ENCODE results near the gene MAGEA4.

MAGEA4 gene

DNA sequence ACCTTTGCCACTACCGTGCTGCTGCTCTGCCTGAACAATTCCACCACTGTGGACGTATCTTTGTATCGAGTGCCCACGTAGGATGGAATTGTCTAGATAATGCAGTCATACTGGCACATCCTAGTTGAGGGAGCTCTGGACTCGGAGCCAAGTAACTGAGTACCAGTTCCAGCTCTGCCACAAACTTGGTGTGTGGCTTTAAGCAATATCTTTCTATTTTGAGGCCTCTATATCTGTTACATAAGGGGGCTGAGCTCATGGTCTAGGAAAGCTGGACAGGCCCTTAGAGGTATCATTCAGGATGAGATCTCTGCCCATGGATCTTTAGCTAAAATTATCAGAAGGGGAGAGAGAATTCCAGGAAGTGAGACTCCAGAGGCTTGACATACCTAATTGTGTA lies 49.3 kb downstream of the MAGEA4 start:
- 100% methylated on average over 3 of the region's 5 CpGs for WGBS
- no peak overlapping the region for H3K14ac ChIP-seq (ENCODE audit: low read length in 2 of 2)

DNA sequence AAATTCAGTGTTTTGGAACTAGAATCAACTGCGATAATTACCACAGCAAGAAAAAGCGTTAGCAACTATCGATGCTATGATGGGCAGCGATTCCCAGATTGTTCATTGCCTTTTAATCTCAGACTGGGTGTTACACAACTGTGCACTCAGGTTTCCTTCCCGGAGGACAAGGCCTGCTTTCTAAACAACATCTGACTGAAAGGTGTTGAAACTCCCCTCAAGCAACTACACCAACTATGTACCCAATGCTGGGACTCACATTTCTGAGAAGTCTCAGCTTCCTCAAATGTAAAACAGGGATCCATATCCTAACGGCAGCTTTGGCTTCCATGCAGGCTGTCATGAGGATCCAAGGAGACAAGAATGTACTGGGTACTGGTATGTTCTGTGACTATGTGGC lies 53.5 kb downstream of the MAGEA4 start:
- no peak overlapping the region for H2BK12ac ChIP-seq (ENCODE audit: low read length in 2 of 2)
- no peaks in the 10 kb centered on the region for H3K27me3 ChIP-seq (ENCODE audit: control insufficient read depth in 1 of 2, insufficient read depth in 1 of 2, low read length in 2 of 2)
- peaks cover 14 to 38% of the 10 kb centered on the region in 2 experiments for H3K36me3 ChIP-seq (ENCODE audit: control insufficient read depth in 1 of 2, insufficient read depth in 2 of 2, low read depth in 1 of 2, low read length in 2 of 2)
- H2AK5ac ChIP-seq (ENCODE audit: low read length, severe bottlenecking): no peak overlapping the region
- no peak overlapping the region for H2BK5ac ChIP-seq (ENCODE audit: low read depth, low read length, poor library complexity, severe bottlenecking)
- no peak overlapping the region for H2BK15ac ChIP-seq (ENCODE audit: low read depth, poor library complexity, severe bottlenecking)
- H3K27ac ChIP-seq (ENCODE audit: low read length, poor library complexity, severe bottlenecking): no peak overlapping the region
- no peak overlapping the region for H3K14ac ChIP-seq (ENCODE audit: low read length in 2 of 2)
- no peak overlapping the region for H4K91ac ChIP-seq (ENCODE audit: low read length)
- H3K4me2 ChIP-seq (ENCODE audit: low read length, poor library complexity, severe bottlenecking): no peak overlapping the region
- no peak overlapping the region for H2AFZ ChIP-seq (ENCODE audit: low read depth, low read length)
- H3K4me1 ChIP-seq (ENCODE audit: control insufficient read depth, insufficient read depth, low read depth, low read length): peaks cover 3% of the 10 kb centered on the region
- no peak overlapping the region for H4K8ac ChIP-seq (ENCODE audit: low read length)
- H3K4me3 ChIP-seq (ENCODE audit: insufficient read depth in 1 of 2, low read depth in 1 of 2, low read length in 2 of 2): no peak overlapping the region
- H3K9ac ChIP-seq (ENCODE audit: low read length): no peak overlapping the region
- no peak overlapping the region for H3K4ac ChIP-seq (ENCODE audit: low read depth in 1 of 2, low read length in 2 of 2)
- peaks cover 20% of the 10 kb centered on the region for H3K9me3 ChIP-seq (ENCODE audit: control insufficient read depth, low read length)
- no peak overlapping the region for H3K18ac ChIP-seq (ENCODE audit: low read depth in 1 of 2, low read length in 2 of 2)
- H3K79me1 ChIP-seq (replicated peaks; ENCODE audit: low read length, poor library complexity, severe bottlenecking): peaks cover 1% of the 10 kb centered on the region
- no peak for DNase-seq
- H2BK120ac ChIP-seq (ENCODE audit: low read depth, low read length): no peak overlapping the region
- WGBS: 93% methylated on average over 5 of the region's 6 CpGs
- no peak overlapping the region for H3K23ac ChIP-seq (ENCODE audit: low read length in 2 of 2)

More for the DNA sequence above, 49.3 kb downstream of the MAGEA4 start:
- no peak overlapping the region for H3K23ac ChIP-seq (ENCODE audit: low read length in 2 of 2)
- H3K9me3 ChIP-seq (ENCODE audit: control insufficient read depth, low read length): peaks cover 8% of the 10 kb centered on the region
- H3K4ac ChIP-seq (ENCODE audit: low read depth in 1 of 2, low read length in 2 of 2): no peak overlapping the region
- H2BK12ac ChIP-seq (ENCODE audit: low read length in 2 of 2): no peak overlapping the region
- no peak for DNase-seq
- H3K79me1 ChIP-seq (replicated peaks; ENCODE audit: low read length, poor library complexity, severe bottlenecking): no peaks in the 10 kb centered on the region
- H3K36me3 ChIP-seq (ENCODE audit: control insufficient read depth in 1 of 2, insufficient read depth in 2 of 2, low read depth in 1 of 2, low read length in 2 of 2): peaks cover 12 to 48% of the 10 kb centered on the region in 2 experiments
- H3K27ac ChIP-seq (ENCODE audit: low read length, poor library complexity, severe bottlenecking): no peak overlapping the region
- H3K4me1 ChIP-seq (ENCODE audit: control insufficient read depth, insufficient read depth, low read depth, low read length): no peaks in the 10 kb centered on the region
- no peak overlapping the region for H3K18ac ChIP-seq (ENCODE audit: low read depth in 1 of 2, low read length in 2 of 2)
- H2BK120ac ChIP-seq (ENCODE audit: low read depth, low read length): no peak overlapping the region
- no peak overlapping the region for H3K9ac ChIP-seq (ENCODE audit: low read length)
- no peak overlapping the region for H3K4me2 ChIP-seq (ENCODE audit: low read length, poor library complexity, severe bottlenecking)
- no peak overlapping the region for H2BK15ac ChIP-seq (ENCODE audit: low read depth, poor library complexity, severe bottlenecking)
- H2AFZ ChIP-seq (ENCODE audit: low read depth, low read length): no peak overlapping the region
- no peak overlapping the region for H4K8ac ChIP-seq (ENCODE audit: low read length)
- H2BK5ac ChIP-seq (ENCODE audit: low read depth, low read length, poor library complexity, severe bottlenecking): no peak overlapping the region
- H4K91ac ChIP-seq (ENCODE audit: low read length): no peak overlapping the region
- H2AK5ac ChIP-seq (ENCODE audit: low read length, severe bottlenecking): no peak overlapping the region
- H3K4me3 ChIP-seq (ENCODE audit: insufficient read depth in 1 of 2, low read depth in 1 of 2, low read length in 2 of 2): no peak overlapping the region
- H3K27me3 ChIP-seq (ENCODE audit: control insufficient read depth in 1 of 2, insufficient read depth in 1 of 2, low read length in 2 of 2): no peaks in the 10 kb centered on the region

DNA sequence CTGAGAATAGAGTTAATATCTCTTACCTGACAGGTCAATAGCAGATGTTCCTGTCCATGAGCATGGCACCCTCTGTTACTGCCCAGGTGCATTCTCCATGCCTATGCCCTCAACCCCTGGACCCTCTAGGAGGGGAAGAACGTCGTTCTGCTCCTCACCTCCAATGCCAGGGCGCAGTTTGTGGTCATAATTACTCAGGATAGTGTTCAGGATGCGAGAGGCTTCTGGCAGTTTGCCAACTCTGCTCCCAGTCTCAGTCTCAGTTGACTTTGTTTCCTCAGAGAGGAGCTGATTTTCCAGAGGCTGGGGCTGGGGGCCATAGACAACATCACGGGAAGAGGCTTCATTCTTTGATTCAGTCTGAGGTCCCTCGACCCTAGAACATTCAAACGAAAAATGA lies 57.3 kb downstream of the MAGEA4 start:
- no peak overlapping the region for H2BK5ac ChIP-seq (ENCODE audit: low read depth, low read length, poor library complexity, severe bottlenecking)
- no peak overlapping the region for H4K91ac ChIP-seq (ENCODE audit: low read length)
- H3K9ac ChIP-seq (ENCODE audit: low read length): peak overlapping the region; percentile 19
- no peak overlapping the region for H3K14ac ChIP-seq (ENCODE audit: low read length in 2 of 2)
- H4K8ac ChIP-seq (ENCODE audit: low read length): no peak overlapping the region
- H2BK120ac ChIP-seq (ENCODE audit: low read depth, low read length): no peak overlapping the region
- no peak overlapping the region for H3K4me3 ChIP-seq (ENCODE audit: insufficient read depth in 1 of 2, low read depth in 1 of 2, low read length in 2 of 2)
- no peak for DNase-seq
- H3K4ac ChIP-seq (ENCODE audit: low read depth in 1 of 2, low read length in 2 of 2): no peak overlapping the region
- no peak overlapping the region for H2BK15ac ChIP-seq (ENCODE audit: low read depth, poor library complexity, severe bottlenecking)
- peaks cover 1% of the 10 kb centered on the region for H3K79me1 ChIP-seq (replicated peaks; ENCODE audit: low read length, poor library complexity, severe bottlenecking)
- H3K36me3 ChIP-seq (ENCODE audit: control insufficient read depth in 1 of 2, insufficient read depth in 2 of 2, low read depth in 1 of 2, low read length in 2 of 2): peaks cover 11 to 32% of the 10 kb centered on the region in 2 experiments
- H3K4me1 ChIP-seq (ENCODE audit: control insufficient read depth, insufficient read depth, low read depth, low read length): peaks cover 15% of the 10 kb centered on the region
- no peak overlapping the region for H3K23ac ChIP-seq (ENCODE audit: low read length in 2 of 2)
- peaks cover 0 to 6% of the 10 kb centered on the region in 2 experiments for H3K27me3 ChIP-seq (ENCODE audit: control insufficient read depth in 1 of 2, insufficient read depth in 1 of 2, low read length in 2 of 2)
- H3K9me3 ChIP-seq (ENCODE audit: control insufficient read depth, low read length): peaks cover 12% of the 10 kb centered on the region
- H3K18ac ChIP-seq (ENCODE audit: low read depth in 1 of 2, low read length in 2 of 2): no peak overlapping the region
- H2AFZ ChIP-seq (ENCODE audit: low read depth, low read length): no peak overlapping the region
- no peak overlapping the region for H2BK12ac ChIP-seq (ENCODE audit: low read length in 2 of 2)
- no peak overlapping the region for H2AK5ac ChIP-seq (ENCODE audit: low read length, severe bottlenecking)
- H3K27ac ChIP-seq (ENCODE audit: low read length, poor library complexity, severe bottlenecking): no peak overlapping the region
- WGBS: 58% methylated on average over 7 of the region's 7 CpGs
- H3K4me2 ChIP-seq (ENCODE audit: low read length, poor library complexity, severe bottlenecking): no peak overlapping the region

DNA sequence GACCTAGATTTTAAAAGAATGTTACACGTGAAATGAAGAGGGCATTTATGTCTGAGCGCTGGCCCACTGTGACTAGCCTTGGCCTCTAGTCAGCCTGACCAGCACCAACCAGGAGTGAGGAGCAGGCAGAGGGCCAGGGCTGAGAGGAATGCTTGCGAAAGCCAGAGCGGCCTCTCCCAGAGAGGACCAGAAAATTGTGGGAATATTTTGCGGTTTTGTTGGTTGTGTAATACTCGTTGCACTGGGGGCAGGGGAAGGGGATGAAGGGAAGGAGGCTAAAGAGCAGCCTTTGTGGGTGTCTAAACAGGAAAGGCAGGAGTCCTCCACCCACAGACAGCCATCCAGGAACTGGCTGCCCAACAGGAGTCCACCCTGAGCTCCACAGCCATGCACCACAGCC lies 58.0 kb downstream of the MAGEA4 start:
- H4K91ac ChIP-seq (ENCODE audit: low read length): no peak overlapping the region
- WGBS: 91% methylated on average over 4 of the region's 6 CpGs
- no peak overlapping the region for H3K14ac ChIP-seq (ENCODE audit: low read length in 2 of 2)

More for the DNA sequence above, 58.0 kb downstream of the MAGEA4 start:
- H3K36me3 ChIP-seq (ENCODE audit: control insufficient read depth in 1 of 2, insufficient read depth in 2 of 2, low read depth in 1 of 2, low read length in 2 of 2): peaks cover 11 to 32% of the 10 kb centered on the region in 2 experiments
- no peak overlapping the region for H2AFZ ChIP-seq (ENCODE audit: low read depth, low read length)
- H3K4ac ChIP-seq (ENCODE audit: low read depth in 1 of 2, low read length in 2 of 2): no peak overlapping the region
- no peak overlapping the region for H2BK12ac ChIP-seq (ENCODE audit: low read length in 2 of 2)
- peak overlapping the region in 1 of 2 experiments; percentile 34 for H3K4me3 ChIP-seq (ENCODE audit: insufficient read depth in 1 of 2, low read depth in 1 of 2, low read length in 2 of 2)
- no peak overlapping the region for H3K18ac ChIP-seq (ENCODE audit: low read depth in 1 of 2, low read length in 2 of 2)
- H2BK5ac ChIP-seq (ENCODE audit: low read depth, low read length, poor library complexity, severe bottlenecking): no peak overlapping the region
- H3K23ac ChIP-seq (ENCODE audit: low read length in 2 of 2): no peak overlapping the region
- H2BK120ac ChIP-seq (ENCODE audit: low read depth, low read length): no peak overlapping the region
- H3K79me1 ChIP-seq (replicated peaks; ENCODE audit: low read length, poor library complexity, severe bottlenecking): peaks cover 1% of the 10 kb centered on the region
- no peak overlapping the region for H2BK15ac ChIP-seq (ENCODE audit: low read depth, poor library complexity, severe bottlenecking)
- H3K9ac ChIP-seq (ENCODE audit: low read length): peak overlapping the region; percentile 42
- no peak overlapping the region for H3K4me2 ChIP-seq (ENCODE audit: low read length, poor library complexity, severe bottlenecking)
- peaks cover 12% of the 10 kb centered on the region for H3K9me3 ChIP-seq (ENCODE audit: control insufficient read depth, low read length)
- peaks cover 15% of the 10 kb centered on the region for H3K4me1 ChIP-seq (ENCODE audit: control insufficient read depth, insufficient read depth, low read depth, low read length)
- DNase-seq: peak; percentile 65
- no peak overlapping the region for H2AK5ac ChIP-seq (ENCODE audit: low read length, severe bottlenecking)
- H4K8ac ChIP-seq (ENCODE audit: low read length): no peak overlapping the region
- H3K27me3 ChIP-seq (ENCODE audit: control insufficient read depth in 1 of 2, insufficient read depth in 1 of 2, low read length in 2 of 2): peaks cover 0 to 13% of the 10 kb centered on the region in 2 experiments
- H3K27ac ChIP-seq (ENCODE audit: low read length, poor library complexity, severe bottlenecking): peak overlapping the region; percentile 49
